Measurements from ENCODE around the gene THNSL1.

THNSL1 gene

GRCh38 chr10:25061125-25061524 is 44.7 kb downstream of the THNSL1 start:
- DNase-seq (ENCODE audit: low read depth in 2 of 2): no peak

GRCh38 chr10:25061711-25062449 is 45.5 kb downstream of the THNSL1 start:
- no peak for DNase-seq (ENCODE audit: low read depth in 2 of 2)

DNA sequence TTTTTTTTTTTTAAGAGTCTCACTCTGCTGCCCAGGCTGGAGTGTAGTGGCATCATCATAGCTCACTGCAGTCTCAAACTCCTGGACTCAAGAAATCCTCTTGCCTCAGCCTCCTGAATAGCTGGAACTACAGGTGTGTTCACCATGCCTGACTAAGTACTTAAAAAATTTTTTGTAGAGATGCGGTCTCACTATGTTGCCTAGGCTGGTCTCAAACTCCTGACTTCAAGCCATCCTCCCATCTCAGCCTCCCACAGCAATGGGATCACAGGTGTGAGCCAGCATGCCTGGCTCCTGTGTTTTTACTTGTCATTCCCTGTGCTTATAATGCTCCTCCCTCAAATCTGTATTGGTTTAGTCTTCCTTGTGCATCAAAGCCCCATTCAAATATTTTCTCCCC is 46.7 kb downstream of the THNSL1 start:
- no peak for DNase-seq (ENCODE audit: low read depth in 2 of 2)

- no peak for DNase-seq (ENCODE audit: low read depth in 2 of 2)
Measured at GRCh38 chr10:25063644-25064043, 47.2 kb downstream of the THNSL1 start.

DNA sequence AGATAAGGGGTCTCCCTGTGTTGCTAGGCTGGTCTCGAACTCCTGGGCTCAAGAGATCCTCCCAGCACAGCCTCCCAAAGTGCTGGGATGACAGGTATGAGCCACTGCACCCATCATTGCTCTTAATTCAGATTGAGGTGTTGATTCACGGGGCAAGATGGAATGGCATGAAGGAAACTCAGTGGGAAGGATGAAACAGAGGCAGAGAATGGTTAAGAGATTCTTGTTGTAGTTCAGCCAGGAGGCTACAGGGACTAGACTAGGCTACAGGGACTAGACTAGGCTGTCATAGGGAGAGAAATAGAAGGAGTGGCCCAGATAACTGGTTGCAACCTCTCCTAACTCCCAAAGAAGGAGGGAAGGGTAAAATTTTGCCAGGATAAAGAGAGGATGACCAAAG is 48.0 kb downstream of the THNSL1 start:
- DNase-seq (ENCODE audit: low read depth in 2 of 2): no peak

GRCh38 chr10:25065761-25066476 is 49.5 kb downstream of the THNSL1 start:
- no peak for DNase-seq (ENCODE audit: low read depth in 2 of 2)

DNA sequence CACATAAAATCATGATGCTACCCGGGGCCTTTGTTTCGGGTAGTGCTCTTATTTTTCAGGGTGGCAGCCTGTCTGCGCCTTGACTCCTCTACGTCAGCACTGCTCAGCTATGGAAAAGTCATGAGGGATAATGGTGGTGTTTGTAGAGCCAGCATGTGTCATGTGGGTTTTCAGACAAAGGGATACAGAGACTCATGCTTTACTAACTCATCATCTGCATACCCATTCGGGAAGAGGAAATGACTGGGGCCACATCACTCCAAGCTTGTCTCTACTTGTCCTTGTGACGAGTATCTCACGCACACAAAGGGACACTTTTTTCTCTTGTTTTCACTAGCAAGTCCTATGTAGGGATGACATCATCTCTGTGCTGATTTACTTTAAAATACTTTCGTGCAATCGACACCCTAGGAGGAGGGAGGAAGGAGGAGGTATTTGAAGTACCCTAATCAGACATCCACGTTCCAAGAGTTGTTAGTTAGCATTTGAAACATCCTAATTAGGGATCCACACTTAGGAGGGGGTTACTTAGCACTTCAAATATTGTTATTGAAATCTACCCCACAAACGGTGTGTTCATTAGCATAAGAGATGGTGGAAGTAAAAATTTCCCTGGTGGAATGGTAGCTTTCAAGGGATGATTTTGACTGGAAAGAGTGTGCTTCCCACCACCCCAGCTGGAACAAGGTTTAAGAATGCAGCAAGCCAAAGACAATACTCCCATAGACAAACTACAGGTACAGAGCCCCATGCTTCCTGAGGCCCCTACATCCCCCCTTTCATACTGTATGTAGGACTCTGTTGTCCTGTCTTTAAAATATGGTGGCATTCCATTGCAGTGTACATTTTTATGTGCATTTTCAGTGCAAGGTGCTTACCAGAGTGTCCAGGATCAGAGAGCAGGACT is 52.0 kb downstream of the THNSL1 start:
- DNase-seq (ENCODE audit: low read depth in 2 of 2): no peak

DNA sequence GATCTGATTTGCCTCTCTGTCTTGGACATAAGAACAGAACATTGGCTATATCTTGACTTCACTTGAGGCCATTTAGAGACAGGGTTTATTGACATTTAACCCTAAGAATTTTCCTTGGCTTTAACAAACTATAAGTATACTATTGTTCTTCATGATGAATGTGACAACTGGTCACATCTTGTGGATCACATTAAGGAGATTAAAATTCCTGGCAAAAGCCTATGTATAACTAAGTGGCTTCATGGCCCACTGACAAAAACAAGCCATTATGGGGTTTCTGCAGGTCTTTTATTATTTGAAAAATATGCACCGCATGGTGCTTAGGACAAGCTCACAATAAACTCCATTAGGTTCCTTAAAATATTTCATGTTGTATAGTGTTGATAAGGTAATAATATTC is 54.8 kb downstream of the THNSL1 start:
- DNase-seq (ENCODE audit: low read depth in 2 of 2): no peak

DNA sequence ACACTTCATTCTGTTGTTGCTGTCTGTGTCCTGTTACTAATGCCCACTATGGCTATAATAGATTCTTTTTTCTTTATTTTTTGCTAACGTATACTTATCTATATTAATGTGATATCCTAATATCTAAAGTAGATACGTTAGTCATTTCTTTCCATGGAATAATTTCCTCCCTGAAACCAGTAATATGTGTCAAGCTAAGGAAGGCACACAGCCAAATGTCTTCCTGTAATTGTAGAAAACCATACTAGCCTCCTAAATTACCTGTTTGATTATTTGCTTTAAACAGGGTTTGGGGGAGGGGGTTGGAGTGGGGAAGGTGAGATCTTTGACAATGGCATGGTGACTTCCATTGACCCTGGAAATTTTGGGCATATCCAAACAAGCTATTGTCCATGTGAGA is 56.4 kb downstream of the THNSL1 start:
- DNase-seq (ENCODE audit: low read depth in 2 of 2): no peak

DNA sequence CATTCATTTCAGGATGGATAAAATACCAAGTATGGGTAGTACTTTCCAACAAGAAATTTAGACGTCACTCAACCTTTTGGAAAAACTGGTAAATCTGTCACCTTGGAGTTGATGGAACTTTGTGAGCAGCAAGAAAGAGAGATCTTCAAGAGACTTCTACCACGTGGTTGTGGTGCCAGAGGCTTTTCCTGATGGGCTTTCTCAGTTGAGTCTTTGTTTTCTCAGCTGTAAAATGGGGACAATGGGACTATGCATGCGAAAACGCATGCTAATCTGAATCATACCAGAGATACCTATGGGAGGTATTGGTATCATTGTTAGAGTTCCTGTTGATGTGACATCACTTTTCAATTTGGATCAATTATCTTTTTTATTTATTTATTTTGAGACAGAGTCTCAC is 59.4 kb downstream of the THNSL1 start:
- DNase-seq (ENCODE audit: low read depth in 2 of 2): no peak
